Measurements from ENCODE around the gene PLCH2.

GRCh38 chr1:2515763-2516080 is 39.6 kb downstream of the PLCH2 start:
- no peak for TF ChIP-seq REST (IDR thresholded peaks at IDR 0.05; ENCODE audit: low read depth, low read length)
- TF ChIP-seq, protein P1, sequence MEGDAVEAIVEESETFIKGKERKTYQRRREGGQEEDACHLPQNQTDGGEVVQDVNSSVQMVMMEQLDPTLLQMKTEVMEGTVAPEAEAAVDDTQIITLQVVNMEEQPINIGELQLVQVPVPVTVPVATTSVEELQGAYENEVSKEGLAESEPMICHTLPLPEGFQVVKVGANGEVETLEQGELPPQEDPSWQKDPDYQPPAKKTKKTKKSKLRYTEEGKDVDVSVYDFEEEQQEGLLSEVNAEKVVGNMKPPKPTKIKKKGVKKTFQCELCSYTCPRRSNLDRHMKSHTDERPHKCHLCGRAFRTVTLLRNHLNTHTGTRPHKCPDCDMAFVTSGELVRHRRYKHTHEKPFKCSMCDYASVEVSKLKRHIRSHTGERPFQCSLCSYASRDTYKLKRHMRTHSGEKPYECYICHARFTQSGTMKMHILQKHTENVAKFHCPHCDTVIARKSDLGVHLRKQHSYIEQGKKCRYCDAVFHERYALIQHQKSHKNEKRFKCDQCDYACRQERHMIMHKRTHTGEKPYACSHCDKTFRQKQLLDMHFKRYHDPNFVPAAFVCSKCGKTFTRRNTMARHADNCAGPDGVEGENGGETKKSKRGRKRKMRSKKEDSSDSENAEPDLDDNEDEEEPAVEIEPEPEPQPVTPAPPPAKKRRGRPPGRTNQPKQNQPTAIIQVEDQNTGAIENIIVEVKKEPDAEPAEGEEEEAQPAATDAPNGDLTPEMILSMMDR (IDR thresholded peaks at IDR 0.05): no peak
- TF ChIP-seq POLR2AphosphoS5 (IDR thresholded peaks at IDR 0.05; ENCODE audit: low read depth, low read length): no peak
- TF ChIP-seq YY1 (IDR thresholded peaks at IDR 0.05; ENCODE audit: low read depth): no peak
- no peak for TF ChIP-seq FOXM1 (IDR thresholded peaks at IDR 0.05; ENCODE audit: low read depth)
- no peak for TF ChIP-seq EZH2phosphoT487 (IDR thresholded peaks at IDR 0.05; ENCODE audit: borderline replicate concordance, low read depth)
